H9 (cell line): ENCODE measurements around the gene ZDHHC13. TPM values are rescaled to one million over a fixed set of nuclear protein-coding genes. Genes with fewer than 3 reads are reported as not detected.

Experiments
- DNase-seq: peaks from one replicate; pipeline ENCODE4 v3.0.0-alpha.2; 2017
- H2AFZ ChIP-seq: one replicate; pipeline ENCODE4 v1.6.1; 2013; ENCODE audit warnings: mild to moderate bottlenecking, low read length, control low read depth, moderate library complexity
- H2AK5ac ChIP-seq: 2 replicates; pipeline ENCODE4 v1.6.1; 2013; ENCODE audit warnings: low read length, control low read depth, mixed read lengths; ENCODE audit not compliant: insufficient read length
- H2BK120ac ChIP-seq: one replicate; pipeline ENCODE4 v1.6.1; 2013; ENCODE audit warnings: low read depth, mild to moderate bottlenecking, low read length, control low read depth, inconsistent platforms; ENCODE audit not compliant: poor library complexity, severe bottlenecking
- H2BK12ac ChIP-seq: 2 replicates; pipeline ENCODE4 v1.6.1; 2013; ENCODE audit warnings: low read length, control low read depth, mixed read lengths, low read depth; ENCODE audit not compliant: insufficient read length
- H2BK15ac ChIP-seq: 2 replicates; pipeline ENCODE4 v1.6.1; 2013; ENCODE audit warnings: low read depth, low read length, control low read depth
- H2BK20ac ChIP-seq: one replicate; pipeline ENCODE4 v1.6.1; 2013; ENCODE audit warnings: low read depth, mild to moderate bottlenecking, low read length, control low read depth, inconsistent platforms; ENCODE audit not compliant: poor library complexity, severe bottlenecking
- H2BK5ac ChIP-seq: 2 replicates; pipeline ENCODE4 v1.6.1; 2013; ENCODE audit warnings: low read length, control low read depth, mixed read lengths; ENCODE audit not compliant: insufficient read length
- H3K14ac ChIP-seq: 2 replicates; pipeline ENCODE4 v1.6.1; 2013; ENCODE audit warnings: low read length, control low read depth; ENCODE audit not compliant: insufficient read depth
- H3K18ac ChIP-seq: 2 replicates; pipeline ENCODE4 v1.6.1; 2013; ENCODE audit warnings: low read depth, mild to moderate bottlenecking, mixed read lengths, low read length, control low read depth; ENCODE audit not compliant: insufficient read length
- H3K23ac ChIP-seq: 2 replicates; pipeline ENCODE4 v1.6.1; 2013; ENCODE audit warnings: low read length, control low read depth, mixed read lengths, low read depth; ENCODE audit not compliant: insufficient read length
- H3K23me2 ChIP-seq: 2 replicates; pipeline ENCODE4 v1.6.1; 2013; ENCODE audit warnings: low read depth, mild to moderate bottlenecking, mixed read lengths, low read length, control low read depth; ENCODE audit not compliant: insufficient read length, poor library complexity, severe bottlenecking
- H3K27ac ChIP-seq: 2 replicates; pipeline ENCODE4 v1.5.1; 2013; ENCODE audit warnings: low read length, control low read depth, mixed read lengths, low read depth; ENCODE audit not compliant: insufficient read length
- H3K27me3 ChIP-seq: 2 replicates; pipeline ENCODE4 v1.6.1; 2013; ENCODE audit warnings: low read length, control low read depth, inconsistent platforms; ENCODE audit not compliant: insufficient read depth
- H3K4ac ChIP-seq: 2 replicates; pipeline ENCODE4 v1.6.1; 2013; ENCODE audit warnings: low read depth, mild to moderate bottlenecking, control low read depth, inconsistent platforms, low read length, moderate library complexity
- H3K4me1 ChIP-seq: 2 replicates; pipeline ENCODE4 v1.6.1; 2013; ENCODE audit warnings: low read length, control low read depth, inconsistent platforms; ENCODE audit not compliant: insufficient read depth
- H3K4me2 ChIP-seq: 2 replicates; pipeline ENCODE4 v1.6.1; 2013; ENCODE audit warnings: low read length, control low read depth, mixed read lengths; ENCODE audit not compliant: insufficient read length, insufficient read depth
- H3K56ac ChIP-seq: 2 replicates; pipeline ENCODE4 v1.6.1; 2013; ENCODE audit warnings: low read depth, mild to moderate bottlenecking, mixed read lengths, low read length, control low read depth; ENCODE audit not compliant: insufficient read length
- H3K79me1 ChIP-seq: 2 replicates; pipeline ENCODE4 v1.6.1; 2013; ENCODE audit warnings: low read depth, mild to moderate bottlenecking, moderate library complexity, low read length, control low read depth, inconsistent platforms; ENCODE audit not compliant: insufficient read depth, poor library complexity, severe bottlenecking
- H3K79me2 ChIP-seq: 2 replicates; pipeline ENCODE4 v1.6.1; 2013; ENCODE audit warnings: low read length, control low read depth, inconsistent platforms; ENCODE audit not compliant: insufficient read depth
- H3K9ac ChIP-seq: 2 replicates; pipeline ENCODE4 v1.6.1; 2013; ENCODE audit warnings: low read length, control low read depth, mixed read lengths; ENCODE audit not compliant: insufficient read length; ENCODE audit errors: extremely low read depth
- H3K9me3 ChIP-seq: one replicate; pipeline ENCODE4 v1.6.1; 2013; ENCODE audit warnings: low read depth, low read length, inconsistent platforms; ENCODE audit not compliant: control insufficient read depth
- H3T11ph ChIP-seq: one replicate; pipeline ENCODE4 v1.6.1; 2013; ENCODE audit warnings: mild to moderate bottlenecking, low read length, control low read depth, inconsistent platforms
- H4K20me1 ChIP-seq: one replicate; pipeline ENCODE4 v1.6.1; 2013; ENCODE audit not compliant: control insufficient read depth, insufficient read length, insufficient read depth
- H4K5ac ChIP-seq: 2 replicates; pipeline ENCODE4 v1.6.1; 2013; ENCODE audit warnings: low read depth, mild to moderate bottlenecking, mixed read lengths, low read length, control low read depth; ENCODE audit not compliant: insufficient read length
- H4K8ac ChIP-seq: replicated peaks from 2 replicates; pipeline ENCODE4 v1.6.1; 2013; ENCODE audit warnings: low read length, control low read depth, mixed read lengths, low read depth; ENCODE audit not compliant: insufficient read length
- H4K91ac ChIP-seq: 2 replicates; pipeline ENCODE4 v1.6.1; 2013; ENCODE audit warnings: low read depth, mild to moderate bottlenecking, moderate library complexity, mixed read lengths, low read length, control low read depth; ENCODE audit not compliant: insufficient read length
- H3K27ac Mint-ChIP-seq, 3 experiments: 2 replicates in 2 of 3; 3 replicates in 1 of 3; pipeline ENCODE4 v1.8.0; 2020 to 2021; ENCODE audit warnings: mixed read lengths in 3 of 3, mild to moderate bottlenecking in 1 of 3, moderate library complexity in 1 of 3
- H3K27me3 Mint-ChIP-seq: 2 replicates; pipeline ENCODE4 v1.8.0; 2021; ENCODE audit warnings: low read depth, mild to moderate bottlenecking, moderate library complexity, mixed read lengths
- H3K36me3 Mint-ChIP-seq, 3 experiments: 2 replicates in 2 of 3; 3 replicates in 1 of 3; pipeline ENCODE4 v1.8.0; 2020 to 2021; ENCODE audit warnings: low read depth in 3 of 3, mixed read lengths in 3 of 3; ENCODE audit not compliant: insufficient read depth in 1 of 3
- H3K4me1 Mint-ChIP-seq, 2 experiments: 2 replicates each; pipeline ENCODE4 v1.8.0; 2020; ENCODE audit warnings: mixed read lengths in 2 of 2
- H3K4me3 Mint-ChIP-seq, 2 experiments: 2 replicates in 1 of 2; 3 replicates in 1 of 2; pipeline ENCODE4 v1.8.0; 2020 to 2021; ENCODE audit warnings: mild to moderate bottlenecking in 2 of 2, mixed read lengths in 2 of 2, moderate library complexity in 1 of 2
- H3K9me3 Mint-ChIP-seq, 2 experiments: 2 replicates in 1 of 2; 3 replicates in 1 of 2; pipeline ENCODE4 v1.8.0; 2020; ENCODE audit warnings: mild to moderate bottlenecking in 2 of 2, mixed read lengths in 2 of 2, moderate library complexity in 1 of 2
- WGBS: extraction: QIAGEN DNeasy Blood & Tissue Kit; methylation state at CpG from one replicate; pipeline ENCODE4 v1.1.7; 2013; ENCODE audit warnings: missing lambda C conversion rate, low lambda C conversion rate, mixed read lengths; ENCODE audit not compliant: insufficient read length; ENCODE audit errors: extremely low coverage; 5-methylcytosine and 5-hydroxymethylcytosine counted together
- total RNA-seq: library from RNA; stranded (reverse); gene quantifications from 2 replicates; pipeline ENCODE4 v1.2.1, GENCODE V29; 2021
- TF ChIP-seq, protein P1 (sequence below): fragments of 200-600 bp; sonication (generic); conservative IDR thresholded peaks from 3 replicates; pipeline ENCODE4 v1.8.0; 2021; ENCODE audit warnings: antibody characterized with exemption, mild to moderate bottlenecking

ZDHHC13 gene
- total RNA-seq, 1 experiment from 2014 or later, result 20.9 TPM

DNA sequence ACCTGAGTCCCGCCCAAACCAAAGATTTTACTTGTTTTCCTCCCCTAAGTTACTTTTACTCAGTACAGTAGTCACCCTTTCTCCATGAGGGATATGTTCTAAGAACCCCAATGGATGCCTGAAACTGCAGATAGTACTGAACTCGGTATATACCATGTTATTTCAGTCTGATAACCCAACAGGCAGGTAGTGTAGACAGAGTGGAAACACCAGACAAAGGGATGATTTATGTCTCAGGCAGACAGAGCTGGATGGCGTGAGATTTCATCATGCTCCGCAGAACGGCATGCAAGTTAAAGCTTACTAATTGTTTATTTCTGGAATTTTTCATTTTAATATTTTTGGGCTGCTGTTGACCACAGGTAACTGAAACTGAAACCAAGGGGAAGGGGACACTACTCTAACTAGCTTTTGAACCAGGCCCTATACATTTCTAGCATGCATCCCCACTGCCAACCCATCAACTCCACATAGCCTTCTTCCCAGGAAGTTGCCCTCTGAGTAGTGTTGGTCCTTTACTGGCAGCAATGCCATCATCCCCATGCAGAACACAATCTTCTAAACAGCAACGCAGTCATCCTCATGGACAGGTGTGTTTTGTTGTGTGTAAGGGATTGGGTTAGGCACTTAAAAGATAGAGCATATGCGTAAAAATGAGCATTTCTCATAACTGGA lies 57.1 kb downstream of the ZDHHC13 start:
- no peaks in the 10 kb centered on the region for H4K20me1 ChIP-seq
- Mint-ChIP-seq H3K4me1 (no peaks in the 10 kb centered on the region), H3K4me3 (no peak overlapping the region), H3K27ac (no peak overlapping the region; a peak in 1 of 7 replicates), H3K27me3 (no peaks in the 10 kb centered on the region; the same call in 1 of the 2 replicates), H3K9me3 (no peaks in the 10 kb centered on the region), H3K36me3 (peaks cover 3 to 42% (median 31%) of the 10 kb centered on the region in 3 experiments; a peak in 5 of 7 replicates)
- H2BK20ac ChIP-seq, result no peak overlapping the region
- DNase-seq, result no peak
- no peak overlapping the region for H4K91ac ChIP-seq
- H3K79me2 ChIP-seq, result no peaks in the 10 kb centered on the region
- no peak overlapping the region for H3K4me2 ChIP-seq
- H3K56ac ChIP-seq, result no peak overlapping the region
- no peaks in the 10 kb centered on the region for H3K79me1 ChIP-seq
- no peak overlapping the region for H4K8ac ChIP-seq
- no peak overlapping the region for H2AFZ ChIP-seq
- no peak overlapping the region for H2BK5ac ChIP-seq
- TF ChIP-seq, protein P1, sequence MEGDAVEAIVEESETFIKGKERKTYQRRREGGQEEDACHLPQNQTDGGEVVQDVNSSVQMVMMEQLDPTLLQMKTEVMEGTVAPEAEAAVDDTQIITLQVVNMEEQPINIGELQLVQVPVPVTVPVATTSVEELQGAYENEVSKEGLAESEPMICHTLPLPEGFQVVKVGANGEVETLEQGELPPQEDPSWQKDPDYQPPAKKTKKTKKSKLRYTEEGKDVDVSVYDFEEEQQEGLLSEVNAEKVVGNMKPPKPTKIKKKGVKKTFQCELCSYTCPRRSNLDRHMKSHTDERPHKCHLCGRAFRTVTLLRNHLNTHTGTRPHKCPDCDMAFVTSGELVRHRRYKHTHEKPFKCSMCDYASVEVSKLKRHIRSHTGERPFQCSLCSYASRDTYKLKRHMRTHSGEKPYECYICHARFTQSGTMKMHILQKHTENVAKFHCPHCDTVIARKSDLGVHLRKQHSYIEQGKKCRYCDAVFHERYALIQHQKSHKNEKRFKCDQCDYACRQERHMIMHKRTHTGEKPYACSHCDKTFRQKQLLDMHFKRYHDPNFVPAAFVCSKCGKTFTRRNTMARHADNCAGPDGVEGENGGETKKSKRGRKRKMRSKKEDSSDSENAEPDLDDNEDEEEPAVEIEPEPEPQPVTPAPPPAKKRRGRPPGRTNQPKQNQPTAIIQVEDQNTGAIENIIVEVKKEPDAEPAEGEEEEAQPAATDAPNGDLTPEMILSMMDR, result no peak
- no peak overlapping the region for H2AK5ac ChIP-seq
- no peak overlapping the region for H4K5ac ChIP-seq
- H3K4me1 ChIP-seq, result no peaks in the 10 kb centered on the region
- no peak overlapping the region for H2BK120ac ChIP-seq
- H3K23ac ChIP-seq, result no peak overlapping the region
- no peak overlapping the region for H3K18ac ChIP-seq
- no peak overlapping the region for H3T11ph ChIP-seq
- no peak overlapping the region for H3K9ac ChIP-seq
- no peak overlapping the region for H2BK15ac ChIP-seq
- no peak overlapping the region for H2BK12ac ChIP-seq
- H3K14ac ChIP-seq, result no peak overlapping the region
- H3K4ac ChIP-seq, result no peak overlapping the region
- H3K23me2 ChIP-seq, result no peaks in the 10 kb centered on the region
- no peaks in the 10 kb centered on the region for H3K9me3 ChIP-seq
- no peak overlapping the region for H3K27ac ChIP-seq
- WGBS, result no CpG with 5 or more reads among the region's 7 CpGs
- H3K27me3 ChIP-seq, result no peaks in the 10 kb centered on the region
